RWPE1 (cell line): ENCODE measurements around the gene TNS1.
A peak's percentile ranks its signal among the peaks of the same experiment; 100 is the strongest.

Source experiments
- CTCF ChIA-PET: fragments of 350-600 bp; sonication (Branson Sonifier 250); formaldehyde crosslinking; extraction: SDS; loops from one replicate; lab custom pipeline; 2021; lab: Yijun Ruan, JAX
- POLR2A ChIA-PET: fragments of 400-600 bp; formaldehyde crosslinking; extraction: SDS; loops from one replicate; lab custom pipeline; 2020; ENCODE audit warnings: antibody characterized with exemption; ENCODE audit not compliant: low non-redundant PET; lab: Yijun Ruan, JAX
- DNase-seq: peaks from one replicate; pipeline ENCODE4 v3.0.0; 2012; ENCODE audit warnings: low spot score
- H3K27ac ChIP-seq: fragments of 450-650 bp; 2 replicates; pipeline ENCODE4 v1.5.1; 2017
- CTCF ChIP-seq: fragments of 450-650 bp; conservative IDR thresholded peaks from 2 replicates; pipeline ENCODE4 v1.5.1; 2017; ENCODE audit warnings: low read depth, mild to moderate bottlenecking

TNS1 gene

GRCh38 chr2:217794133-217794986, 208.4 kb downstream of the TNS1 start:
- ChIA-PET CTCF (interaction anchor here (0.6 to 1.1 kb wide), 3 partner anchors 8 to 87 kb away, joined by 3 to 6 read pairs (median 4); no protein-coding TSS in a partner anchor), POLR2A (no interaction called here)
- TF ChIP-seq CTCF: no peak
- H3K27ac ChIP-seq: no peak overlapping the region
- no peak for DNase-seq

- H3K27ac ChIP-seq: no peak overlapping the region
- ChIA-PET POLR2A (no interaction called here), CTCF (interaction anchor here (0.6 to 1.1 kb wide), 3 partner anchors 8 to 88 kb away, joined by 3 to 6 read pairs (median 4); no protein-coding TSS in a partner anchor)
- no peak for DNase-seq
- TF ChIP-seq CTCF: no peak
These were observed 209.1 kb downstream of the TNS1 start for GRCh38 chr2:217793566-217794132.

- ChIA-PET CTCF (interaction anchor here (1.0 to 1.1 kb wide), 2 partner anchors 94 to 196 kb away, joined by 4 to 5 read pairs; no protein-coding TSS in a partner anchor), POLR2A (no interaction called here)
These were observed 209.9 kb downstream of the TNS1 start for GRCh38 chr2:217792626-217793527.

GRCh38 chr2:217791551-217791950, 211.2 kb downstream of the TNS1 start:
- DNase-seq: no peak
- ChIA-PET POLR2A (interaction anchor here (0.6 kb wide), 1 partner anchor 195 kb away, joined by 3 read pairs; no protein-coding TSS in a partner anchor), CTCF (interaction anchor here (0.7 to 3.9 kb wide), 4 partner anchors 95 to 197 kb away, joined by 4 to 27 read pairs (median 4); no protein-coding TSS in a partner anchor)
- TF ChIP-seq CTCF: no peak
- no peak overlapping the region for H3K27ac ChIP-seq

More at GRCh38 chr2:217792626-217793527, 209.9 kb downstream of the TNS1 start:
- no peak for DNase-seq
- no peak for TF ChIP-seq CTCF
- no peak overlapping the region for H3K27ac ChIP-seq

- POLR2A ChIA-PET: interaction anchor here (0.6 kb wide), 1 partner anchor 195 kb away, joined by 3 read pairs; no protein-coding TSS in a partner anchor
- H3K27ac ChIP-seq: no peak overlapping the region
These were observed 212.0 kb downstream of the TNS1 start for GRCh38 chr2:217790681-217791392.

More at GRCh38 chr2:217790681-217791392, 212.0 kb downstream of the TNS1 start:
- peak; percentile 22 for DNase-seq
- CTCF ChIA-PET: interaction anchor here (0.8 to 3.9 kb wide), 3 partner anchors 96 to 278 kb away, joined by 3 to 27 read pairs (median 27); partner anchors contain the start of gene RUFY4
- TF ChIP-seq CTCF: no peak
